RWPE2 (cell line): ENCODE results near the gene ZNF592.

Experiments
- ATAC-seq: fragments of 200-7000 bp; cut with Tn5 transposase; 3 replicates; pipeline ENCODE4 v1.9.1; 2021; ENCODE audit warnings: low read depth
- DNase-seq: peaks from one replicate; pipeline ENCODE4 v3.0.0-alpha.2; 2020; ENCODE audit warnings: low spot score
- H3K27ac ChIP-seq: fragments of 450-650 bp; 2 replicates; pipeline ENCODE4 v1.5.1; 2017; ENCODE audit warnings: mild to moderate bottlenecking; ENCODE audit not compliant: poor library complexity, severe bottlenecking
- H3K27me3 ChIP-seq: fragments of 250-450 bp; sonication (Bioruptor Pico); 2 replicates; pipeline ENCODE4 v1.5.1; 2021; ENCODE audit warnings: mild to moderate bottlenecking, moderate library complexity; ENCODE audit not compliant: insufficient read depth, poor library complexity, severe bottlenecking
- H3K36me3 ChIP-seq: fragments of 250-450 bp; sonication (Bioruptor Pico); 2 replicates; pipeline ENCODE4 v1.5.1; 2020; ENCODE audit warnings: low read depth, mild to moderate bottlenecking, moderate library complexity
- H3K4me1 ChIP-seq: fragments of 250-450 bp; sonication (Bioruptor Pico); 2 replicates; pipeline ENCODE4 v1.5.1; 2021; ENCODE audit warnings: mild to moderate bottlenecking, moderate library complexity; ENCODE audit not compliant: insufficient read depth, poor library complexity, severe bottlenecking
- H3K4me3 ChIP-seq: fragments of 250-450 bp; sonication (Bioruptor Pico); 2 replicates; pipeline ENCODE4 v1.5.1; 2021; ENCODE audit warnings: mild to moderate bottlenecking, moderate library complexity; ENCODE audit not compliant: severe bottlenecking
- H3K9me3 ChIP-seq: fragments of 250-450 bp; sonication (Bioruptor Pico); 2 replicates; pipeline ENCODE4 v1.5.1; 2021; ENCODE audit warnings: mild to moderate bottlenecking, moderate library complexity; ENCODE audit not compliant: severe bottlenecking
- TF ChIP-seq, protein P1 (sequence below): fragments of 450-650 bp; IDR thresholded peaks from one replicate; pipeline ENCODE4 v1.5.1; 2017; ENCODE audit warnings: mild to moderate bottlenecking, moderate library complexity; ENCODE audit not compliant: poor library complexity, severe bottlenecking

Gene ZNF592

DNA sequence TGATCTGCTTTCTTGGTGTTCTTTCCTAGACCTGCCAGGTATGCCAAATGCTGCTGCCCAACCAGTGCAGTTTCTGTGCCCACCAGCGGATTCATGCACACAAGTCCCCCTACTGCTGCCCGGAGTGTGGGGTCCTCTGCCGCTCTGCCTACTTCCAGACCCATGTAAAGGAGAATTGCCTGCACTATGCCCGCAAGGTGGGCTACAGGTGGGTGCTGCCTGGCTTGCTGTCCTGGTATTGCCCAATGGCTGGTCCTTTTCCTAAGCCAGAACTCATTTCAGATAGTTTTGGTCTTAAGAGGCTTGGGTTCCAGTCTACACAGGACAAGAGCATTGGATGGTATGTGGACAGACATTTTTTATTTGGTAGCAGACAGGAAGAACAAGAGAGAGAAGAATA, 42.3 kb downstream of the ZNF592 start:
- no peak overlapping the region for H3K27ac ChIP-seq
- ATAC-seq (no peak), DNase-seq (no peak)
- H3K4me3 ChIP-seq, result no peak overlapping the region
- no peaks in the 10 kb centered on the region for H3K4me1 ChIP-seq
- TF ChIP-seq, protein P1, sequence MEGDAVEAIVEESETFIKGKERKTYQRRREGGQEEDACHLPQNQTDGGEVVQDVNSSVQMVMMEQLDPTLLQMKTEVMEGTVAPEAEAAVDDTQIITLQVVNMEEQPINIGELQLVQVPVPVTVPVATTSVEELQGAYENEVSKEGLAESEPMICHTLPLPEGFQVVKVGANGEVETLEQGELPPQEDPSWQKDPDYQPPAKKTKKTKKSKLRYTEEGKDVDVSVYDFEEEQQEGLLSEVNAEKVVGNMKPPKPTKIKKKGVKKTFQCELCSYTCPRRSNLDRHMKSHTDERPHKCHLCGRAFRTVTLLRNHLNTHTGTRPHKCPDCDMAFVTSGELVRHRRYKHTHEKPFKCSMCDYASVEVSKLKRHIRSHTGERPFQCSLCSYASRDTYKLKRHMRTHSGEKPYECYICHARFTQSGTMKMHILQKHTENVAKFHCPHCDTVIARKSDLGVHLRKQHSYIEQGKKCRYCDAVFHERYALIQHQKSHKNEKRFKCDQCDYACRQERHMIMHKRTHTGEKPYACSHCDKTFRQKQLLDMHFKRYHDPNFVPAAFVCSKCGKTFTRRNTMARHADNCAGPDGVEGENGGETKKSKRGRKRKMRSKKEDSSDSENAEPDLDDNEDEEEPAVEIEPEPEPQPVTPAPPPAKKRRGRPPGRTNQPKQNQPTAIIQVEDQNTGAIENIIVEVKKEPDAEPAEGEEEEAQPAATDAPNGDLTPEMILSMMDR, result no peak
- no peaks in the 10 kb centered on the region for H3K9me3 ChIP-seq
- H3K27me3 ChIP-seq, result no peaks in the 10 kb centered on the region
- peaks cover 64% of the 10 kb centered on the region for H3K36me3 ChIP-seq

DNA sequence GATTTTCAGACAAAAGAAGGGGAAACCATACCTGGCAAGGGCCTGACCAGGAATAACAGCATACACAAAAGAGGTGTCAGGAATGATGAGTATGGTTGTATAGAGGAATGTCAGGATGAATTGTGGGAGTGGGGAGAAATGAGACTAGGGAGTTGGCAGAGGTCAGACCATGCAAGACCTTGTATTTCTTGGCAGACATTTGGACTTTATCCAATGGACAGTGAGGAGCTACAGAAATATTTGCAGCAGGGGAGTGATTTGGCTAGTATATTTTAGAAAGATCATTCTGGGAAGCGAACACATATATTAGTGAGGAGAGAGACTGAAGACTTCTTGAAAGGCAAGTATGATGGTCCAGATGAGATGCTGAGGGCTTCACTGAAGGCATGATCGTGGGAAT, 43.4 kb downstream of the ZNF592 start:
- Histone ChIP-seq H3K9me3 (no peaks in the 10 kb centered on the region), H3K36me3 (peaks cover 67% of the 10 kb centered on the region), H3K27ac (no peak overlapping the region), H3K4me3 (no peak overlapping the region), H3K27me3 (no peaks in the 10 kb centered on the region), H3K4me1 (no peaks in the 10 kb centered on the region)
- ATAC-seq (no peak), DNase-seq (no peak)
- TF ChIP-seq, protein P1, result no peak

DNA sequence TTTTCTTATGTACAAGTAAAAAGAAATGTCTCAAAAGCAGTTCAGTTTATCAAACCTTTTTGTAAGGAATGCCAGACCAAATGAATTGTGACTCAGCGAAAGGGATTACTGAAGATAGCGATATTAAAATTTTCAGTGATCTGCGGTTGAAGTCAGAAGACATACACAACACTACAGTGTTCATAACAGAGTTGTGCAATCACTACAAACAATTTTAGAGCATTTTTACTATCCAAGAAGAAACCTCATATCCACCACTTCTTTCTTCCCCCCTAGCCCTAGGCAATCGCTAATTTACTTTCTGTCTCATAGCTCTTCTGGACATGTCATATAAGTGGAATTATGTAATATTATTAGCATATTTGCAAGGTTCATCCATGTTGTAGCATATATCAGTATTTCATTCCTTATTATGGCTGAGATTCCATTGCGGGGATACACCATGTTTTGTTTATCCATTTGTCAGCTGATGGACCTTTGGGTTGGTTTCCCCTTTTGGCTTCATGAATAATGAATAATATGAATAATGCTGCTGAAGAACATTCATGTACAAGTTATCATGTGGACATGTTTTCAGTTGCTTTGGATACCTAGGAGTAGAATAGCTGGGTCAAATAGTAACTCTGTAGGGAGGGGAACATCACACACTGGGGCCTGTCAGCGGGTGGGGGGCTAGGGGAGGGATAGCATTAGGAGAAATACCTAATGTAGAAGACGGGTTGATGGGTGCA, 45.2 kb downstream of the ZNF592 start:
- DNase-seq (no peak), ATAC-seq (no peak)
- H3K36me3 ChIP-seq, result peaks cover 67% of the 10 kb centered on the region
- H3K9me3 ChIP-seq, result no peaks in the 10 kb centered on the region
- TF ChIP-seq, protein P1, result no peak
- no peak overlapping the region for H3K4me3 ChIP-seq
- no peaks in the 10 kb centered on the region for H3K4me1 ChIP-seq
- H3K27me3 ChIP-seq, result no peaks in the 10 kb centered on the region
- H3K27ac ChIP-seq, result no peak overlapping the region

DNA sequence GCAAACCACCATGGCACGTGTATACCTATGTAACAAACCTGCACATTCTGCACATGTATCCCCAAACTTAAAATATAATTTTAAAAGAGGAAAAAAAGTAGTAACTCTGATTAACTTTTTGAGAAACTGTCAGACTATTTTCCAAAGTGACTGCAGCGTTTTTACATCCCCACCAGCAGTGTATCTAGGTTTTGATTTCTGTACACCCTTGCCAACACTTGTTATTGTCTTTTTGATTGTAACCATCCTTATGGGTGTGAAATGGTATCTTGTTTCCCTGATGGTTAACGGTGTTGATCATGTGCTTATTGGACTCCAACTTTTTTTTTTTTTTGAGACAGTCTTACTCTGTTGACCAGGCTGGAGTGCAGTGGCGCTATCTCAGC, 45.8 kb downstream of the ZNF592 start:
- Histone ChIP-seq H3K9me3 (no peaks in the 10 kb centered on the region), H3K27ac (no peak overlapping the region), H3K36me3 (peaks cover 71% of the 10 kb centered on the region), H3K4me3 (no peak overlapping the region), H3K4me1 (no peaks in the 10 kb centered on the region), H3K27me3 (no peaks in the 10 kb centered on the region)
- TF ChIP-seq, protein P1, result no peak
- ATAC-seq (no peak), DNase-seq (no peak)

DNA sequence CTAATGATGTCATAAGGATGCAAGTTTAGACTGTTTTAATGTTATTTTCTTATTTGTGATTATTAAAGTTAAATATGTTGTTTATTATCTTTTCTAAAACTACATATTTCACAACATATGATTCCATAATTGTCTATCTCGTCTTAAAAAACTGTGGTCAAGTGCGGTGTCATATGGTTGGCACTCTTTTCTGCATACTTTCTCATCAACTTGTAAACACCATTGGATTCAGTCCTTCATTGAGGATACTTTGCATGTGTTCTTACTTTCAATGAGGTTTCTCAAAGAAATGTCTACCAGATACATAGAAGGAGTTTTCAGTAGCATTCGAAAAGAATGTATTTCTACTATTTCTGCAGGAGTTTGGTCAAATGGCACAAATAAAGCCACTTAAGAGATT, 46.8 kb downstream of the ZNF592 start:
- no peaks in the 10 kb centered on the region for H3K27me3 ChIP-seq
- H3K4me3 ChIP-seq, result no peak overlapping the region
- H3K9me3 ChIP-seq, result no peaks in the 10 kb centered on the region
- DNase-seq (no peak), ATAC-seq (no peak)
- no peak overlapping the region for H3K27ac ChIP-seq
- peaks cover 82% of the 10 kb centered on the region for H3K36me3 ChIP-seq
- TF ChIP-seq, protein P1, result no peak
- no peaks in the 10 kb centered on the region for H3K4me1 ChIP-seq
